Smooth muscle cell (in vitro differentiated cells): Measurements from ENCODE around the gene PIGK. TPM values are rescaled to one million over a fixed set of nuclear protein-coding genes. Genes with fewer than 3 reads are reported as not detected.
"Not testable (repeated sequence)": the region's sequence is repeated elsewhere in the genome, so short reads cannot be mapped to it uniquely, and the experiment has no call there.

Experiments
- DNase-seq: peaks from one replicate; lab custom pipeline; 2025; ENCODE audit not compliant: unreplicated experiment; lab: John Stamatoyannopoulos, UW
- H2AFZ ChIP-seq: fragments of 200-600 bp; sonication (generic); 2 replicates; pipeline ENCODE4 v1.6.0; 2016; ENCODE audit warnings: antibody characterized with exemption, low read depth, mild to moderate bottlenecking
- H3F3A ChIP-seq: fragments of 200-600 bp; sonication (generic); 2 replicates; pipeline ENCODE4 v1.6.0; 2017; ENCODE audit warnings: antibody characterized with exemption, low read depth
- H3K27ac ChIP-seq: fragments of 200-600 bp; sonication (generic); 2 replicates; pipeline ENCODE4 v1.5.1; 2016; ENCODE audit warnings: low read depth, mild to moderate bottlenecking
- H3K27me3 ChIP-seq: fragments of 200-600 bp; sonication (generic); 2 replicates; pipeline ENCODE4 v1.6.1; 2016; ENCODE audit warnings: low read depth, mild to moderate bottlenecking
- H3K36me3 ChIP-seq: fragments of 200-600 bp; sonication (generic); 2 replicates; pipeline ENCODE4 v1.5.1; 2016; ENCODE audit warnings: low read depth
- H3K4me1 ChIP-seq: fragments of 200-600 bp; sonication (generic); 2 replicates; pipeline ENCODE4 v1.5.1; 2016; ENCODE audit warnings: low read depth
- H3K4me2 ChIP-seq: fragments of 200-600 bp; sonication (generic); 2 replicates; pipeline ENCODE4 v1.6.0; 2016; ENCODE audit warnings: mild to moderate bottlenecking
- H3K4me3 ChIP-seq: fragments of 200-600 bp; sonication (generic); 2 replicates; pipeline ENCODE4 v1.5.1; 2016; ENCODE audit warnings: mild to moderate bottlenecking
- H3K79me2 ChIP-seq: fragments of 200-600 bp; sonication (generic); 2 replicates; pipeline ENCODE4 v1.6.0; 2016; ENCODE audit warnings: low read depth, mild to moderate bottlenecking
- H3K9ac ChIP-seq: fragments of 200-600 bp; sonication (generic); 2 replicates; pipeline ENCODE4 v1.6.0; 2016; ENCODE audit warnings: low read depth
- H3K9me3 ChIP-seq: fragments of 200-600 bp; sonication (generic); replicated peaks from 2 replicates; pipeline ENCODE4 v1.5.1; 2016; ENCODE audit warnings: low read depth
- H4K20me1 ChIP-seq: fragments of 200-600 bp; sonication (generic); 2 replicates; pipeline ENCODE4 v1.6.0; 2016; ENCODE audit warnings: low read depth
- CTCF ChIP-seq: fragments of 200-600 bp; sonication (generic); IDR thresholded peaks from 2 replicates; pipeline ENCODE4 v1.5.1; 2017; ENCODE audit warnings: borderline replicate concordance, mild to moderate bottlenecking, antibody characterized with exemption; ENCODE audit not compliant: insufficient read depth, poor library complexity, severe bottlenecking
- WGBS: methylation state at CpG from one replicate; pipeline ENCODE4 v1.1.7; 2016; ENCODE audit warnings: low lambda C conversion rate; 5-methylcytosine and 5-hydroxymethylcytosine counted together
- polyA plus RNA-seq: library from polyadenylated mRNA; unstranded; fragments of >200 nt; fragmentation: Nextera tagmentation; extraction: Ambion mirVana; gene quantifications from 2 replicates; pipeline ENCODE4 v1.2.1, GENCODE V29; 2016
- total RNA-seq: library from RNA; depleted of rRNA; stranded (reverse); fragments of >200 nt; gene quantifications from 2 replicates; pipeline ENCODE4 v1.2.3, GENCODE V29; 2014

The PIGK gene
- total and polyA plus RNA-seq, 2 experiments from 2014 or later, result 18.0 to 39.3 TPM

- no peaks in the 10 kb centered on the region for H3K9me3 ChIP-seq
- H3K79me2 ChIP-seq, result no peaks in the 10 kb centered on the region
- 95% methylated on average over 4 of the region's 4 CpGs for WGBS
- no peak for TF ChIP-seq CTCF
- H3K4me2 ChIP-seq, result no peak overlapping the region
- H4K20me1 ChIP-seq, result no peaks in the 10 kb centered on the region
- no peak overlapping the region for H3K4me3 ChIP-seq
- DNase-seq, result no peak
- H3K36me3 ChIP-seq, result no peaks in the 10 kb centered on the region
- H3K27me3 ChIP-seq, result no peaks in the 10 kb centered on the region
- no peak overlapping the region for H3K27ac ChIP-seq
- H3F3A ChIP-seq, result no peaks in the 10 kb centered on the region
- no peak overlapping the region for H3K9ac ChIP-seq
- H3K4me1 ChIP-seq, result no peaks in the 10 kb centered on the region
- H2AFZ ChIP-seq, result no peak overlapping the region
Observed at GRCh38 chr1:77188770-77189169, 30.5 kb downstream of the PIGK start.

- WGBS, result 97% methylated on average over 4 of the region's 4 CpGs
- not testable (repeated sequence) for H3K4me3 ChIP-seq, H2AFZ ChIP-seq
Observed at GRCh38 chr1:77186907-77187306, 32.3 kb downstream of the PIGK start.

GRCh38 chr1:77182083-77182482, 37.1 kb downstream of the PIGK start:
- no peaks in the 10 kb centered on the region for H3F3A ChIP-seq
- H4K20me1 ChIP-seq, result no peaks in the 10 kb centered on the region
- H3K4me2 ChIP-seq, result no peak overlapping the region
- H2AFZ ChIP-seq, result no peak overlapping the region
- H3K4me1 ChIP-seq, result no peaks in the 10 kb centered on the region
- no peak overlapping the region for H3K4me3 ChIP-seq
- H3K79me2 ChIP-seq, result no peaks in the 10 kb centered on the region
- no peaks in the 10 kb centered on the region for H3K36me3 ChIP-seq
- no peak overlapping the region for H3K9ac ChIP-seq
- 96% methylated on average over 2 of the region's 2 CpGs for WGBS
- no peak for TF ChIP-seq CTCF
- no peak overlapping the region for H3K27ac ChIP-seq
- no peak for DNase-seq
- no peaks in the 10 kb centered on the region for H3K9me3 ChIP-seq
- H3K27me3 ChIP-seq, result no peaks in the 10 kb centered on the region

More at GRCh38 chr1:77186907-77187306, 32.3 kb downstream of the PIGK start:
- H3F3A ChIP-seq, H3K79me2 ChIP-seq, H3K9me3 ChIP-seq, H3K4me2 ChIP-seq, H3K27ac ChIP-seq, H3K27me3 ChIP-seq, DNase-seq, H4K20me1 ChIP-seq, H3K9ac ChIP-seq, H3K36me3 ChIP-seq, H3K4me1 ChIP-seq: not testable (repeated sequence)

GRCh38 chr1:77179632-77180031, 39.6 kb downstream of the PIGK start:
- H3K9me3 ChIP-seq, result peaks cover 15% of the 10 kb centered on the region
- 97% methylated on average over 1 of the region's 1 CpG for WGBS

More at GRCh38 chr1:77179632-77180031, 39.6 kb downstream of the PIGK start:
- Histone ChIP-seq H3K27me3 (no peaks in the 10 kb centered on the region), H3K9ac (no peak overlapping the region), H3K4me1 (no peaks in the 10 kb centered on the region), H2AFZ (no peak overlapping the region), H4K20me1 (no peaks in the 10 kb centered on the region), H3K36me3 (no peaks in the 10 kb centered on the region), H3K27ac (no peak overlapping the region), H3K4me2 (no peak overlapping the region), H3F3A (no peaks in the 10 kb centered on the region), H3K4me3 (no peak overlapping the region), H3K79me2 (no peaks in the 10 kb centered on the region)
- TF ChIP-seq CTCF, result no peak
- DNase-seq, result no peak
